ENCODE measurements around the gene ARHGEF25.
"Not testable (repeated sequence)": the region's sequence is repeated elsewhere in the genome, so short reads cannot be mapped to it uniquely, and the experiment has no call there.

DNA sequence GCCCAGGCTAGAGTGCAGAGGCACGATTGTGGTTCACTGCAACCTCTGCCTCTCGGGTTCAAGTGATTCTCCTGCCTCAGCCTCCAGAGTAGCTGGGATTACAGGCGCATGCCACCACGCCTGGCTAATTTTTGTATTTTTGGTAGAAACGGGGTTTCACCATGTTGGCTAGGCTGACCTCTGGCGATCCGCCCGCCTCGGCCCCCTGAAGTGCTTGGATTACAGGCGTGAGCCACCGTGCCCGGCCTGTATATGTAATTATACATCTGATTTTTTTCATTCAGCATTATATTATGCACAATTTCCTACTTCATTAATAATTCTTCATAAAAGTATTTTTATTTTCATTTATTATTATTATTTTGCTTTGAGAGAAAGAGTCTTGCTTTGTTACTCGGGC lies 40.8 kb upstream of the ARHGEF25 start:
- not testable (repeated sequence) for TF ChIP-seq CHD1 (IDR thresholded peaks at IDR 0.05; ENCODE audit: low read depth, low read length); CTCF (conservative IDR thresholded peaks at IDR 0.05; ENCODE audit: low read depth, low read length); POLR2A (IDR thresholded peaks at IDR 0.05; ENCODE audit: low read depth, low read length); SMC3 (IDR thresholded peaks at IDR 0.05; ENCODE audit: low read depth, low read length); RAD21 (IDR thresholded peaks at IDR 0.05; ENCODE audit: low read length); MXI1 (IDR thresholded peaks at IDR 0.05; ENCODE audit: borderline replicate concordance, low read depth, low read length); CEBPB (IDR thresholded peaks at IDR 0.05; ENCODE audit: low read depth, low read length); RCOR1 (IDR thresholded peaks at IDR 0.05; ENCODE audit: insufficient replicate concordance, low read length)

All from IMR-90 (cell line).